Testis (tissue), 3 donors: ENCODE data around the gene HIPK2. TPM values are rescaled to one million over a fixed set of nuclear protein-coding genes. Genes with fewer than 3 reads are reported as not detected.

Experiments used
- DNase-seq: peaks from one replicate; pipeline ENCODE4 v3.0.0-alpha.2; 2019
- H3K27ac ChIP-seq, 2 donors: fragments of 200-600 bp; sonication (generic); one replicate each; pipeline ENCODE4 v1.5.1; 2019
- H3K27me3 ChIP-seq: fragments of 200-600 bp; sonication (generic); one replicate; pipeline ENCODE4 v1.5.1; 2019
- H3K36me3 ChIP-seq: fragments of 200-600 bp; sonication (generic); one replicate; pipeline ENCODE4 v1.5.1; 2017; ENCODE audit warnings: low read depth; ENCODE audit errors: missing control alignments
- H3K4me1 ChIP-seq: fragments of 200-600 bp; sonication (generic); one replicate; pipeline ENCODE4 v1.5.1; 2019
- H3K4me3 ChIP-seq, 2 donors: fragments of 200-600 bp; sonication (generic); one replicate each; pipeline ENCODE4 v1.5.1; 2017 to 2019
- H3K9me3 ChIP-seq: fragments of 200-600 bp; sonication (generic); one replicate; pipeline ENCODE4 v1.5.1; 2017
- CTCF ChIP-seq, 3 experiments: fragments of 450-650 bp in 2 of 3; fragments of 200-600 bp in 1 of 3; sonication (generic) in 1 of 3; IDR thresholded peaks; one replicate each; pipeline ENCODE4 v1.5.1; 2016 to 2019; ENCODE audit warnings: antibody characterized with exemption in 3 of 3, mild to moderate bottlenecking in 2 of 3, moderate library complexity in 1 of 3
- POLR2A ChIP-seq: fragments of 450-650 bp; IDR thresholded peaks from one replicate; pipeline ENCODE4 v1.6.1; 2017; ENCODE audit warnings: antibody characterized with exemption, mild to moderate bottlenecking, moderate library complexity
- WGBS, 2 donors: methylation state at CpG; one replicate each; pipeline ENCODE4 v1.1.5; 2018; 5-methylcytosine and 5-hydroxymethylcytosine counted together
- intact Hi-C: fragments of 100-400 bp; cut with DNase I; formaldehyde crosslinking; loops from one replicate; pipeline ENCODE4 v1.15.1; 2023; ENCODE audit warnings: low total_unique reads
- polyA plus RNA-seq: library from polyadenylated mRNA; stranded (reverse); fragments of 350-450 nt; fragmentation: Illumina TruSeq; extraction: RNeasy Lipid Tissue Mini Kit (QIAGEN cat#74804); gene quantifications from one replicate; pipeline ENCODE4 v1.2.3, GENCODE V29; 2014; ENCODE audit warnings: low read depth, low replicate concordance; ENCODE audit not compliant: insufficient read depth
- total RNA-seq, 2 donors: library from RNA; depleted of rRNA; stranded (reverse); fragments of >200 nt; gene quantifications; one replicate each; pipeline ENCODE4 v1.2.3, GENCODE V29; 2016

Gene HIPK2
- total and polyA plus RNA-seq, 3 donors from 2014 or later, result 6.3 to 22.4 (median 17.8) TPM

- Histone ChIP-seq H3K27ac (no peak overlapping the region), H3K4me3 (no peak overlapping the region), H3K27me3 (no peaks in the 10 kb centered on the region), H3K36me3 (no peaks in the 10 kb centered on the region), H3K9me3 (no peaks in the 10 kb centered on the region), H3K4me1 (no peaks in the 10 kb centered on the region)
- 87 to 93% methylated on average over 6 of the region's 6 CpGs for WGBS, 2 donors
- DNase-seq, result no peak
- intact Hi-C loops, result no loop called here
- TF ChIP-seq CTCF (IDR thresholded peaks at IDR 0.05), result no peak
- TF ChIP-seq POLR2A, result no peak
These were observed 35.4 kb upstream of the HIPK2 start for GRCh38 chr7:139813151-139813550.

- Histone ChIP-seq H3K4me1 (no peaks in the 10 kb centered on the region), H3K27ac (no peak overlapping the region), H3K27me3 (no peaks in the 10 kb centered on the region), H3K36me3 (no peaks in the 10 kb centered on the region), H3K4me3 (no peak overlapping the region), H3K9me3 (no peaks in the 10 kb centered on the region)
- no peak for DNase-seq
- WGBS, 2 donors, result 75 to 76% methylated on average over 2 of the region's 2 CpGs
- intact Hi-C loops, result no loop called here
- no peak for TF ChIP-seq POLR2A
- no peak for TF ChIP-seq CTCF (IDR thresholded peaks at IDR 0.05)
These were observed 33.3 kb upstream of the HIPK2 start for GRCh38 chr7:139811066-139811465.

DNA sequence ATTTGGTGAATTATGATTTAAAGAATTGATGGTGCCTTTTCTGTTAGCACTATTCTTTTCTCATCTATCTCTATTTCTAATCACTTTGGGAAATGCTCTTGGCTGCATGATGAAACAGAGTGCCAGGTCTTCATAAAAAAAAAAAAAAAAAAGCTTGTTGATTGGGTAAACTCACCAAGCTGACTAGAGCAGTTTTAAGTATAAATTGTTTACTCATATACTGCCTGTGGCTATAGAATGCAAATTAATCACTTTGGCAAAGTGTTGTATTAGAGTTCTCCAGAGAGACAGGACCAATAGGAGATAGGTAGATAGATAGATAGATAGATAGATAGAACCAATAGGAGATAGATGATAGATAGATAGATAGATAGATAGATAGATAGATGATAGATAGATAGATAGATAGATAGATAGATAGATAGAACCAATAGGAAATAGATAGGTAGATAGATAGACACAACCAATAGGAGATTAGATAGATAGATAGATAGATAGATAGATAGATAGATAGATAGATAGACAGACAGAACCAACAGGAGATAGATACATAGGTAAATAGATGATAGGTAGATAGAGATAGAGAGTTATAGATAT is 31.1 kb upstream of the HIPK2 start:
- no peak for DNase-seq
- H3K27me3 ChIP-seq, result no peaks in the 10 kb centered on the region
- H3K4me3 ChIP-seq, result no peak overlapping the region
- intact Hi-C loops, result no loop called here
- H3K27ac ChIP-seq, result no peak overlapping the region
- no peaks in the 10 kb centered on the region for H3K9me3 ChIP-seq
- TF ChIP-seq CTCF (IDR thresholded peaks at IDR 0.05), result no peak
- TF ChIP-seq POLR2A, result no peak
- no peaks in the 10 kb centered on the region for H3K4me1 ChIP-seq
- no peaks in the 10 kb centered on the region for H3K36me3 ChIP-seq

- Histone ChIP-seq H3K27me3 (no peaks in the 10 kb centered on the region), H3K9me3 (no peaks in the 10 kb centered on the region), H3K36me3 (no peaks in the 10 kb centered on the region), H3K4me3 (no peak overlapping the region), H3K4me1 (no peaks in the 10 kb centered on the region), H3K27ac (no peak overlapping the region)
- WGBS, 2 donors, result 79 to 83% methylated on average over 3 of the region's 3 CpGs
- intact Hi-C loops, result no loop called here
- TF ChIP-seq POLR2A (no peak), CTCF (IDR thresholded peaks at IDR 0.05) (no peak)
- no peak for DNase-seq
These were observed 30.6 kb upstream of the HIPK2 start for GRCh38 chr7:139808427-139808826.

DNA sequence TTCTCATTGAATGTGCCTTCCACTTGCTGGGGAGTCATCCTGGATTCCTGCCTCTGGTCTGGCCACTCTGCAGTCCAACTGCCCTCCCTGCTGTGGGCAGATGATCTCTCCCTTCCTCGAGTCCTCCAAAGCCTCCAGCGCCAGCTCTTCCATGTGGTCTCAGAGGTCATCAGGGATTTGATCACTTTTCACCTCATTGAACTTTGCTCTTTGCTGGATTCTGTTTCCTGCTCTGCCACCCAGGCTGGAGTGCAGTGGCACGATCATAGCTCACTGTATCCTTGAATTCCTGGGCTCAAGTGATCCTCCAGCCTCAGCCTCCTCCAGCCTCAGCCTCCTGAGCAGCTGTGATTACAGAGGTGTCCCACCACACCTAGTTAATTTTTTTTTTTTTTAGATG is 29.2 kb upstream of the HIPK2 start:
- 81 to 98% methylated on average over 3 of the region's 3 CpGs for WGBS, 2 donors

More for the DNA sequence above, 29.2 kb upstream of the HIPK2 start:
- DNase-seq, result no peak
- intact Hi-C loops, result no loop called here
- TF ChIP-seq POLR2A, result no peak
- H3K4me3 ChIP-seq, result no peak overlapping the region
- H3K27me3 ChIP-seq, result no peaks in the 10 kb centered on the region
- H3K9me3 ChIP-seq, result no peaks in the 10 kb centered on the region
- no peaks in the 10 kb centered on the region for H3K36me3 ChIP-seq
- H3K27ac ChIP-seq, result no peak overlapping the region
- no peaks in the 10 kb centered on the region for H3K4me1 ChIP-seq
